Parathyroid adenoma (tissue), 2 donors: Measurements from ENCODE around the gene BMF.

Source experiments
- H2AFZ ChIP-seq: fragments of 300-600 bp; sonication (generic); one replicate; pipeline ENCODE4 v1.7.0; 2017; ENCODE audit warnings: antibody characterized with exemption, mild to moderate bottlenecking
- H3K27ac ChIP-seq: fragments of 300-600 bp; sonication (generic); one replicate; pipeline ENCODE4 v1.7.0; 2017
- H3K27me3 ChIP-seq: fragments of 300-600 bp; sonication (generic); one replicate; pipeline ENCODE4 v1.7.0; 2017; ENCODE audit warnings: low read length; ENCODE audit not compliant: control insufficient read depth, insufficient read depth
- H3K36me3 ChIP-seq: fragments of 300-600 bp; sonication (generic); one replicate; pipeline ENCODE4 v1.7.0; 2017; ENCODE audit warnings: low read length; ENCODE audit not compliant: control insufficient read depth, insufficient read depth
- H3K4me1 ChIP-seq: fragments of 300-600 bp; sonication (generic); one replicate; pipeline ENCODE4 v1.7.0; 2017; ENCODE audit warnings: control low read depth
- H3K4me2 ChIP-seq: fragments of 300-600 bp; sonication (generic); one replicate; pipeline ENCODE4 v1.7.0; 2017; ENCODE audit warnings: low read length
- H3K4me3 ChIP-seq: fragments of 300-600 bp; sonication (generic); one replicate; pipeline ENCODE4 v1.7.0; 2017; ENCODE audit warnings: low read depth, low read length
- H3K79me2 ChIP-seq: fragments of 300-600 bp; sonication (generic); one replicate; pipeline ENCODE4 v1.7.0; 2017; ENCODE audit warnings: control low read depth
- H3K9ac ChIP-seq: fragments of 300-600 bp; sonication (generic); one replicate; pipeline ENCODE4 v1.7.0; 2017; ENCODE audit warnings: mild to moderate bottlenecking
- H3K9me3 ChIP-seq: fragments of 300-600 bp; sonication (generic); one replicate; pipeline ENCODE4 v1.7.0; 2017; ENCODE audit warnings: low read length; ENCODE audit not compliant: control insufficient read depth
- TF ChIP-seq, protein P1 (sequence below): fragments of 300-600 bp; sonication (generic); IDR thresholded peaks from one replicate; pipeline ENCODE4 v1.7.0; 2017; ENCODE audit warnings: antibody characterized with exemption, mild to moderate bottlenecking
- donor health status: primary hyperparathyroidism.

The BMF gene

DNA sequence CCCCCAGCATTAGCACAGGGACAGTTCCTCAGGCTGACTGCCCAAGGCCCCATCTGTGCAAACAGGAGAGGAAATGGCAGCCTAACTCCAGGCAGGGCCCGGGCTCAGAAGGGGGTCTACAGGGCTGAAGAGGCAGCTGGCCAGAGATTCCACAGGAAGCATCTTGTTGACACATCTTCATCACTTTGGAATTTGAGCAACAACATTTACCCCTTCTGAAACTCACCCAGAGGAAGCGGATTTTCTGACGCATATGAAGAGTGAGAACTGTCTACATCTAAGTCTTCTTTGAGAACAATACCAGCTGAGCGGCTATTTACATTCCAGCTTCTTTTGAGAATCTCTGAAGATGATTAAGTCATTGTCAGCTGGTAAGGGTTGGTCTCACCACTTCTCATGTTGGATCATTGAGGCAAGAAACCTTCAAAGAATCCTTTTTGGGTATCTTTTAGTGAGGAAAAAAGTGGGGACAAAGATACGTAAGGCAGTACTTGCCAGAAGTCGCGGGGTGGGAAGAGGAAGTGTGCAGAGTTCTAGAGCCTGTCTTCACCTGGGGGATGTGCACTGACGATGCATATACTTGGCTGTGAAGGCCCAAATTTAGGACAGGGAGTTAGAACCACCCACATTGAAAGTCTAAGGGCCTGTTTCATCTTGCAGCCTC, 44.3 kb downstream of the BMF start:
- H3K4me3 ChIP-seq: no peak overlapping the region
- no peak overlapping the region for H3K27ac ChIP-seq
- no peaks in the 10 kb centered on the region for H3K9me3 ChIP-seq
- TF ChIP-seq, protein P1, sequence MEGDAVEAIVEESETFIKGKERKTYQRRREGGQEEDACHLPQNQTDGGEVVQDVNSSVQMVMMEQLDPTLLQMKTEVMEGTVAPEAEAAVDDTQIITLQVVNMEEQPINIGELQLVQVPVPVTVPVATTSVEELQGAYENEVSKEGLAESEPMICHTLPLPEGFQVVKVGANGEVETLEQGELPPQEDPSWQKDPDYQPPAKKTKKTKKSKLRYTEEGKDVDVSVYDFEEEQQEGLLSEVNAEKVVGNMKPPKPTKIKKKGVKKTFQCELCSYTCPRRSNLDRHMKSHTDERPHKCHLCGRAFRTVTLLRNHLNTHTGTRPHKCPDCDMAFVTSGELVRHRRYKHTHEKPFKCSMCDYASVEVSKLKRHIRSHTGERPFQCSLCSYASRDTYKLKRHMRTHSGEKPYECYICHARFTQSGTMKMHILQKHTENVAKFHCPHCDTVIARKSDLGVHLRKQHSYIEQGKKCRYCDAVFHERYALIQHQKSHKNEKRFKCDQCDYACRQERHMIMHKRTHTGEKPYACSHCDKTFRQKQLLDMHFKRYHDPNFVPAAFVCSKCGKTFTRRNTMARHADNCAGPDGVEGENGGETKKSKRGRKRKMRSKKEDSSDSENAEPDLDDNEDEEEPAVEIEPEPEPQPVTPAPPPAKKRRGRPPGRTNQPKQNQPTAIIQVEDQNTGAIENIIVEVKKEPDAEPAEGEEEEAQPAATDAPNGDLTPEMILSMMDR: no peak
- no peaks in the 10 kb centered on the region for H3K27me3 ChIP-seq
- H3K4me1 ChIP-seq: peaks cover under 1% of the 10 kb centered on the region
- no peak overlapping the region for H3K4me2 ChIP-seq
- no peaks in the 10 kb centered on the region for H3K36me3 ChIP-seq
- no peaks in the 10 kb centered on the region for H3K79me2 ChIP-seq
- H2AFZ ChIP-seq: no peak overlapping the region
- no peak overlapping the region for H3K9ac ChIP-seq

DNA sequence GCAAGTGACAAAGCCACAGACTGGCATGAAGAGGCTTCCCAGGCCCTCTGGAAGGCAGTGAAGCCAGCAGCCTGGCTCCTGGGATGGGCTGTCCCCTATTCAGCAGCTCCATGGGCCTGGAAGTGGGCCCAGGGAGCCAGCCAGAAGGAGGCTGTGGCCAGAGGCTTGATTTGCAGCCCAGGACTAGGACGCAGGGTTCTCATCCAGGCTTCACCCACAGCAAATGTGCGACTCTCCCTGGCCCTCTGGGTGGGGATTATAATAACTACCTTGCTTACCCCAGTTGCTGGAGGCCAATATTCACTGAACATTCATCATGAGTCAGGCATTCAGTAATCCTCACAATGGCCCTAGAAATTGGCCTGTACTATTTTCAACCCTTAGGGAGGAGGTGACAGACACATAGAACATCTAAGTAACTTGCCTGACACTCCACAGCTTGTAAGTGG, 45.1 kb downstream of the BMF start:
- no peak overlapping the region for H3K9ac ChIP-seq
- H3K4me1 ChIP-seq: no peaks in the 10 kb centered on the region
- no peaks in the 10 kb centered on the region for H3K9me3 ChIP-seq
- H3K79me2 ChIP-seq: no peaks in the 10 kb centered on the region
- TF ChIP-seq, protein P1: no peak
- no peak overlapping the region for H2AFZ ChIP-seq
- H3K4me2 ChIP-seq: no peak overlapping the region
- H3K4me3 ChIP-seq: no peak overlapping the region
- no peaks in the 10 kb centered on the region for H3K27me3 ChIP-seq
- no peaks in the 10 kb centered on the region for H3K36me3 ChIP-seq
- no peak overlapping the region for H3K27ac ChIP-seq

DNA sequence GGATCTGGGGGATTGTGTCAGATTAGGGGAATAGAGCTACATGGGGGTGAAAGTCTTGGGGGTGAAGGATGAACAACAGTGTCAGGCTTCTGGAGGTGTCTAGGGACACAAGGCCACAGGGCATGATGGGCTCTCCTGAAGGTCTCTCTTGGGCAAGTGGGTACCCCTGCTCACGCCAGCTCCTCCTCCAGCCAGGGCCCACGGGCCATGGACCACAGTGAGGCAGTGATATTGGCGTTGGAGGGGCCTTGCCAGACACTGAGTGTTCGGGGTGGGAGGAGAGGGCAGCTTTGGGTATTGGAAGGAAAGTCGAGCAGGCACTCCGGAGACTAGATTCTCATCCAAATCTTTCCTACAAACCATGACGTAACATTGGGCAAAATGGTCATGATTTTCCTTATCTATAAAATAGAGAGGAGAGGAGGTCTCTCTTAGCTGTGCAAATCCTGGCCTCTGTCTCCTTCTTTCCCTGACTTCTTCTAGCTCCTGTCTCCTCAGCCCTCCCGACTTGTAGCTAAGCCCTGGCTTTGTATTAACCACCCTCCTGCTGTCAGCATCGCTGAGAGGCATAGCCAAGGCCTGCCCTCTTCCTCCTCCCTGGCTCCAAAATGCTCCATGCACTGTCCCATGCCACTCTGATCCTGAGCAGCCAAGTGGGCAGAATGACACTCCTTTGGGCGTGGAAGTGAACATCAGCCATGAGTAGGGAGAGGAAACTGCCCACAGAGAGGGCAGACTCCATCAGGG, 45.7 kb downstream of the BMF start:
- no peak overlapping the region for H3K27ac ChIP-seq

DNA sequence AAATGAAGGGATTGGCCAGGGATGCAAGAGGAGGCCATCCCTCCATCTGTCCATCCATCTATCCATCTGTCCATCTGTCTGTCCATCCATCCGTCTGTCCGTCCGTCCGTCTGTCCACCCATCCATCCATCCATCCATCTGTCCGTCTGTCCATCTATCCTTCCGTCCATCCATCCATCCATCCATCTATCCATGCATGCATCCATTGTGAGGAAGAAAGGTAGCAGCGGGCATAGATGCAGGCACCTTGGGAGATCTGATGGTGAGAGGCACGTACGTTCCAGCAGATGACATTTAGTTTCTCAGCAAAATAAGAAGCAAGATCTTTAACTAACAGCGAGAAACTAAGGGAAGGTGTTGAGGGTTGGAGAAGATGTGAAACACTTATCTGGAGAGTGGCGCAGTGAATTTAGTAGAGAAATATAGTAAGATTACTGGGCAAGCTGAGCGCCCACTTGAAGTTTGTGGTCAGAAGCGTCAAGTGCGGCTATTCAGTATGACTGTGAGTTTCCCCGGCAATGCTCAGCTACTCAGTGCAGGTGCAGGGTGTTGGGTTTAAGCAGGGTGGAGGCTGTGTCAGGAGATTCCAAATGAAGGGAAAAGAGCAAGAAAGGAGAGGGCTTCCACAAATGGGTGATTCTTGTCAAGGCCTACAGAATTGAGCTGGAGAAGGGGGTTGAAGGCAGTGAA, 47.3 kb downstream of the BMF start:
- Histone ChIP-seq H3K4me1 (no peaks in the 10 kb centered on the region), H3K9ac (no peak overlapping the region), H3K4me3 (no peak overlapping the region), H3K27ac (no peak overlapping the region), H3K36me3 (no peaks in the 10 kb centered on the region), H3K4me2 (no peak overlapping the region), H2AFZ (no peak overlapping the region), H3K79me2 (no peaks in the 10 kb centered on the region), H3K27me3 (no peaks in the 10 kb centered on the region), H3K9me3 (no peaks in the 10 kb centered on the region)
- TF ChIP-seq, protein P1: no peak

More for the DNA sequence above, 45.7 kb downstream of the BMF start:
- H3K4me1 ChIP-seq: no peaks in the 10 kb centered on the region
- no peaks in the 10 kb centered on the region for H3K9me3 ChIP-seq
- H3K9ac ChIP-seq: no peak overlapping the region
- H3K4me2 ChIP-seq: no peak overlapping the region
- H3K4me3 ChIP-seq: no peak overlapping the region
- no peak overlapping the region for H2AFZ ChIP-seq
- no peaks in the 10 kb centered on the region for H3K36me3 ChIP-seq
- H3K79me2 ChIP-seq: no peaks in the 10 kb centered on the region
- no peaks in the 10 kb centered on the region for H3K27me3 ChIP-seq
- TF ChIP-seq, protein P1: no peak
